Dermis microvascular lymphatic vessel endothelial cell (primary cell): Measurements from ENCODE around the gene LGR6. TPM values are rescaled to one million over a fixed set of nuclear protein-coding genes. Genes with fewer than 3 reads are reported as not detected.

ENCODE experiments used
- total RNA-seq: library from RNA; depleted of rRNA; stranded (reverse); fragments of >200 nt; gene quantifications from 2 replicates; pipeline ENCODE4 v1.2.1, GENCODE V29; 2014

LGR6 gene
- total RNA-seq, 1 donor from 2014 or later: not detected

Other genes with a start within 250 kb of the LGR6 start
- under 0.01 TPM in 1 of 2 replicates, not detected in the other for gene LMOD1, start 247.3 kb upstream of the LGR6 start, total RNA-seq
- 43.5 and 57.9 TPM in 2 replicates for gene TIMM17A, start 238.3 kb upstream of the LGR6 start, total RNA-seq
- 37.7 and 41.8 TPM in 2 replicates for gene RNPEP, start 211.2 kb upstream of the LGR6 start, total RNA-seq
- gene ELF3, start 183.2 kb upstream of the LGR6 start, total RNA-seq: under 0.01 and 0.13 TPM in 2 replicates
- not detected in 2 replicates for gene GPR37L1, start 70.9 kb upstream of the LGR6 start, total RNA-seq
- 16.8 and 31.4 TPM in 2 replicates for gene ARL8A, start 49.1 kb upstream of the LGR6 start, total RNA-seq
- gene PTPN7, start 33.2 kb upstream of the LGR6 start, total RNA-seq: 0.13 TPM in 2 replicates
- 9.0 and 23.9 TPM in 2 replicates for gene UBE2T, start 148.1 kb downstream of the LGR6 start, total RNA-seq
- gene PPP1R12B, start 154.9 kb downstream of the LGR6 start, total RNA-seq: 2.4 and 8.7 TPM in 2 replicates